ENCODE data around the gene SLCO3A1.

- TF ChIP-seq CTCF (conservative IDR thresholded peaks at IDR 0.05; ENCODE audit: low read length), result no peak
- no peak for TF ChIP-seq EZH2phosphoT487 (IDR thresholded peaks at IDR 0.05; ENCODE audit: borderline replicate concordance, low read depth, low read length)
These were observed 216.1 kb downstream of the SLCO3A1 start for GRCh38 chr15:92069308-92070250.
